Thoracic aorta (tissue), 2 donors: Measurements from ENCODE around the gene ACADSB. TPM values are rescaled to one million over a fixed set of nuclear protein-coding genes. Genes with fewer than 3 reads are reported as not detected.

Experiments used
- ATAC-seq: fragments of 150-250 bp; one replicate; pipeline ENCODE4 v1.8.0; 2017; ENCODE audit warnings: low read depth; ENCODE audit not compliant: insufficient number of reproducible peaks, low FRiP score
- DNase-seq: peaks from one replicate; pipeline ENCODE4 v3.0.0-alpha.2; 2020; ENCODE audit warnings: low spot score
- H3K27ac ChIP-seq, 2 donors: fragments of 200-600 bp; sonication (generic); 1 replicate in 1 of 2; 2 replicates in 1 of 2; pipeline ENCODE4 v1.5.1; 2016; ENCODE audit warnings: mild to moderate bottlenecking in 2 of 2, moderate library complexity in 2 of 2
- H3K27me3 ChIP-seq: fragments of 200-600 bp; sonication (generic); replicated peaks from 2 replicates; pipeline ENCODE4 v1.6.0; 2016; ENCODE audit warnings: mild to moderate bottlenecking; ENCODE audit not compliant: insufficient read depth
- H3K36me3 ChIP-seq: fragments of 200-600 bp; sonication (generic); one replicate; pipeline ENCODE4 v1.5.1; 2016
- H3K4me1 ChIP-seq, 2 donors: fragments of 200-600 bp; sonication (generic); 1 replicate in 1 of 2; 2 replicates in 1 of 2; pipeline versions ENCODE4 v1.5.1 to v1.6.0; 2016; ENCODE audit warnings: low read depth in 2 of 2, mild to moderate bottlenecking in 1 of 2; ENCODE audit not compliant: control insufficient read depth in 1 of 2
- H3K4me3 ChIP-seq: fragments of 200-600 bp; sonication (generic); 2 replicates; pipeline ENCODE4 v1.5.1; 2016; ENCODE audit warnings: mild to moderate bottlenecking
- H3K9me3 ChIP-seq: fragments of 200-600 bp; sonication (generic); 2 replicates; pipeline ENCODE4 v1.5.1; 2016
- total RNA-seq, 2 donors: library from RNA; depleted of rRNA; stranded (reverse); fragments of >200 nt; gene quantifications; one replicate each; pipeline versions ENCODE4 v1.1.0 to v1.2.3, GENCODE V29; 2016
- TF ChIP-seq, protein P1 (sequence below): fragments of 200-600 bp; sonication (generic); IDR thresholded peaks from one replicate; pipeline ENCODE4 v1.5.1; 2019; ENCODE audit warnings: antibody characterized with exemption

Gene ACADSB
- total RNA-seq, 2 donors from 2014 or later, result 11.8 to 14.7 TPM

- TF ChIP-seq, protein P1, sequence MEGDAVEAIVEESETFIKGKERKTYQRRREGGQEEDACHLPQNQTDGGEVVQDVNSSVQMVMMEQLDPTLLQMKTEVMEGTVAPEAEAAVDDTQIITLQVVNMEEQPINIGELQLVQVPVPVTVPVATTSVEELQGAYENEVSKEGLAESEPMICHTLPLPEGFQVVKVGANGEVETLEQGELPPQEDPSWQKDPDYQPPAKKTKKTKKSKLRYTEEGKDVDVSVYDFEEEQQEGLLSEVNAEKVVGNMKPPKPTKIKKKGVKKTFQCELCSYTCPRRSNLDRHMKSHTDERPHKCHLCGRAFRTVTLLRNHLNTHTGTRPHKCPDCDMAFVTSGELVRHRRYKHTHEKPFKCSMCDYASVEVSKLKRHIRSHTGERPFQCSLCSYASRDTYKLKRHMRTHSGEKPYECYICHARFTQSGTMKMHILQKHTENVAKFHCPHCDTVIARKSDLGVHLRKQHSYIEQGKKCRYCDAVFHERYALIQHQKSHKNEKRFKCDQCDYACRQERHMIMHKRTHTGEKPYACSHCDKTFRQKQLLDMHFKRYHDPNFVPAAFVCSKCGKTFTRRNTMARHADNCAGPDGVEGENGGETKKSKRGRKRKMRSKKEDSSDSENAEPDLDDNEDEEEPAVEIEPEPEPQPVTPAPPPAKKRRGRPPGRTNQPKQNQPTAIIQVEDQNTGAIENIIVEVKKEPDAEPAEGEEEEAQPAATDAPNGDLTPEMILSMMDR, result no peak
- no peak overlapping the region for H3K4me3 ChIP-seq
- H3K9me3 ChIP-seq, result no peaks in the 10 kb centered on the region
- no peak overlapping the region for H3K27ac ChIP-seq
- ATAC-seq (no peak), DNase-seq (no peak)
- H3K36me3 ChIP-seq, result no peaks in the 10 kb centered on the region
- H3K4me1 ChIP-seq, result no peaks in the 10 kb centered on the region
- H3K27me3 ChIP-seq, result no peaks in the 10 kb centered on the region
Observed at GRCh38 chr10:123086281-123086680, 77.5 kb downstream of the ACADSB start.

GRCh38 chr10:123087348-123087747 is 78.5 kb downstream of the ACADSB start:
- Histone ChIP-seq H3K36me3 (no peaks in the 10 kb centered on the region), H3K4me3 (no peak overlapping the region), H3K4me1 (no peaks in the 10 kb centered on the region), H3K9me3 (no peaks in the 10 kb centered on the region), H3K27me3 (no peaks in the 10 kb centered on the region), H3K27ac (no peak overlapping the region)
- DNase-seq, result no peak
- TF ChIP-seq, protein P1, result no peak
- no peak for ATAC-seq

DNA sequence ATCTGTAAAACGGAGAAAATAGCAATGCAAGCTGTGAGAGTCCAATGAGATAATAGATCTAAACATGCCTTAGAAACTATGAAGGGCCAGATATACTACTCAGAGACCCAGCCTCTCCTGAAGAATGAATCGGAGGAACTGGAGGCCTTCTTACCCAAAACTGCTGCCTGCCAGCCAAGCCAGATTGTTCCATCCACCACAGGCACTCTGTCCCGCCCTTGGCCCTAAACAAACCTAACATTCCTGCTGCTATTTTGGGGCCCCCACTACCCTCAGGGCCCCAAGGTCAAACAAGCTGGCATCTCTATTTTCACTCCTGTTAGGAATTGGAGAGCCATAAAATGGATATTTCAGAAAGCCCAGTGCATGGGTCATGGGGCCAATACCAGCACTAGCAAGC is 79.0 kb downstream of the ACADSB start:
- Histone ChIP-seq H3K4me1 (no peaks in the 10 kb centered on the region), H3K27me3 (no peaks in the 10 kb centered on the region), H3K9me3 (no peaks in the 10 kb centered on the region), H3K27ac (no peak overlapping the region), H3K4me3 (no peak overlapping the region), H3K36me3 (no peaks in the 10 kb centered on the region)
- no peak for ATAC-seq
- DNase-seq, result no peak
- TF ChIP-seq, protein P1, result no peak

DNA sequence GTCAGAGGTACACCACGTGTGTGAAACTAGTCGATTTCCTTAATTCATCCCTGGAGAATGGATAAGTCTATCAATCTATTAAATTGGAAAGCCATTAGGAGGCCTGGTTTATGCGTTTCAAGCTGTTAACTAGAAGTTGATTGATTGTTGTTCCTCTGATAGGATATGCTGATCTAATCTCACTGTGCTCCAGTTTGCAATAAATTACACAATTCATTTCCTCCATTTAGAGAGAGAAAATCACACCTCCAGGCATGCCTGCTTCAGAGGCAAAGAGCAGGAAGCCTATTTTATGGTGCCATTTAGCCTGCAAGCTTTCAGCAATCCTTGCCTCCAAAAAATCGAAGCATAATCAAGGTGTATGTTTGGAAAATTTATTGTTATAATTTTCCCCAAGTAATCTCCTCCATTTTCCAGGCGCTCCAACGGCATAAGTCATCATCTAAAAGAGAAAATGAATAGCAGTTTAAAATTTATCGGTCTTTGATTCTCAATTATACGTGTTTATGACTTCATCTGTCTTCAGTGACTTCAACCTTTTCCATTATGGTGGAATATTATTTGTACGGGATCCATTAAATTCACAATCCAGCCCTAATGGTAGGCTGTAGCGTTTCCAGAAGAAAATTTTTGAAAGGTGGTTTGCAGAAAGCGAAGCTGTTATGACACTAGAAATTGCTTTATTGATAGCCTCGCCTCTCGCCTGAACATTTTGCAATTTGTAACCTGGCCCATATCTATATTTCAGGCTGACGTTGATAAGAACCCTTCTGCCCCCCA is 84.0 kb downstream of the ACADSB start:
- Histone ChIP-seq H3K27ac (no peak overlapping the region), H3K4me3 (no peak overlapping the region), H3K36me3 (no peaks in the 10 kb centered on the region), H3K4me1 (no peaks in the 10 kb centered on the region), H3K27me3 (no peaks in the 10 kb centered on the region), H3K9me3 (no peaks in the 10 kb centered on the region)
- TF ChIP-seq, protein P1, result no peak
- DNase-seq (no peak), ATAC-seq (no peak)

- ATAC-seq, result no peak
- TF ChIP-seq, protein P1, result no peak
- Histone ChIP-seq H3K9me3 (no peaks in the 10 kb centered on the region), H3K4me1 (no peaks in the 10 kb centered on the region), H3K27me3 (no peaks in the 10 kb centered on the region), H3K27ac (no peak overlapping the region), H3K4me3 (no peak overlapping the region), H3K36me3 (no peaks in the 10 kb centered on the region)
- no peak for DNase-seq
Observed at GRCh38 chr10:123093489-123093888, 84.7 kb downstream of the ACADSB start.
